HTERT RPE-1 (cell line): ENCODE results near the gene ARMH3.

Experiments
- in situ Hi-C: fragments of 300-500 bp; cut with MboI; formaldehyde crosslinking; loops from 4 replicates; pipeline ENCODE4 v1.14.3; 2020; ENCODE audit warnings: low sequenced_read_pairs

Gene ARMH3

GRCh38 chr10:101879456-101880231, 176.3 kb downstream of the ARMH3 start:
- in situ Hi-C loops: no loop called here

DNA sequence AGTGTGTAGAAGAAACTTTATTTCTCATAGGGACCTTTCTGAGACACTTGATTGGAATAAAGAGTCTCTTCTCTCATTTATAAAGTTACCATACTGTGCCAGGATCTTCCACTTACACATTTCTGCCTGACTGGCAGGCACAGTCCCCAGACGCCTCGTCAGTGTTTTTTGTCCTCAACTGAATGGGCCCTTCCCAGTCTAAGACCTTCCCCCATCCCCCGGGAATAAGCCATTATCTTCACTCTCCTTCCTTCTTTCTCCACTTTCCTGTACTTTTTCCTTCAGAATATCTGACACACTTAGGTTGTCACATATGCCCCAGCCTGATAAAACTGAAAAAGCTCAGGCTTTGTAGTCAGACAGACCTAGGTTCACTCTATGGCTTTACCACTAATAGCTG, 177.1 kb downstream of the ARMH3 start:
- in situ Hi-C loops: no loop called here

DNA sequence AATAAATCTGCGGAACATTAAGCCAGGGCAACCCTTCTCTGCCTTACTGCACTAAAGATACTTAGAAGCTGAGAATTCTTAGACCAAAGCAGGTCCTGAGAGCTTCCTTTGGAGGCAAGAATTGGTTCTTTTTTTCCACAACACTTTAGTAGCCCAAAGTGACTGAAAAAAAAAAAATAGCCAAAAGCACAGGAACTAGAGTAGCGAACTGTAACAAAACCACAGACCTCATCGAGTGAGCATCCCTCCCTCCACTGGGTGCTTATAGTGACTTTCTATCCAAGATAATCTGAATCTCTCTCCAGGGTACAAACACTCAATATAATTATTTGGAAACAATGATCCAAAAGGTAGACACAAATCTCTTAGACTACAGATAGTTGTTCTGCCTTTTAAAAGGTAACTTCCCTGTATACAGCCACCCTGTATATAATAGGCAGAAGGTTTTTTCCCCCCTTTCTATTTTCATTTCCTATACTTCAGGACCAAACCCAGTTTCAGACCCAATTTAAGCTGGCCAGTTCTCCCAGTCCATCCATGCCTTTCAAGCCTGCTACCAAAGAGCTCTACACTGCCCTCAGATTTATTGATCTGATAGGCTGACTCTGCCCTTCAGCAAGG, 180.8 kb downstream of the ARMH3 start:
- in situ Hi-C loops: no loop called here

GRCh38 chr10:101874252-101874651, 181.7 kb downstream of the ARMH3 start:
- in situ Hi-C loops: no loop called here

DNA sequence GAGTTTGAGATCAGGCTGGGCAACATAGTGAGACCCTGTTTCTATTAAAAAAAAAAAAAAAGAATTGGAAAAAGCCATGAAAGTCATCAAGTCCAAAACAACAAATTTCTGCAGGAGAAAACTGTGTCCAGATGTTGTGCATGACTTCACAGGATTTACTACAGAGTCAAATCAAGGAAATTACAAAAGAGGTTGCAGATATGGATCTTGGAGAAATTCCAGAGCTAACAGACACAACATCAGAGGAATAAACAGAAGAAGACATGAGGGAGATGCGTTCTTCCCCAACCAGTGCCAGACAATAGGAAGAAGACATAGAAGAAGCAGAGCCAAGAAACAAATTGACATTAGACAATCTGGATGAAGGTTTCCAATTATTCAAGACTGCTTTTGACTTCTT, 188.0 kb downstream of the ARMH3 start:
- in situ Hi-C loops: no loop called here

GRCh38 chr10:101859530-101859929, 196.4 kb downstream of the ARMH3 start:
- in situ Hi-C loops: no loop called here

DNA sequence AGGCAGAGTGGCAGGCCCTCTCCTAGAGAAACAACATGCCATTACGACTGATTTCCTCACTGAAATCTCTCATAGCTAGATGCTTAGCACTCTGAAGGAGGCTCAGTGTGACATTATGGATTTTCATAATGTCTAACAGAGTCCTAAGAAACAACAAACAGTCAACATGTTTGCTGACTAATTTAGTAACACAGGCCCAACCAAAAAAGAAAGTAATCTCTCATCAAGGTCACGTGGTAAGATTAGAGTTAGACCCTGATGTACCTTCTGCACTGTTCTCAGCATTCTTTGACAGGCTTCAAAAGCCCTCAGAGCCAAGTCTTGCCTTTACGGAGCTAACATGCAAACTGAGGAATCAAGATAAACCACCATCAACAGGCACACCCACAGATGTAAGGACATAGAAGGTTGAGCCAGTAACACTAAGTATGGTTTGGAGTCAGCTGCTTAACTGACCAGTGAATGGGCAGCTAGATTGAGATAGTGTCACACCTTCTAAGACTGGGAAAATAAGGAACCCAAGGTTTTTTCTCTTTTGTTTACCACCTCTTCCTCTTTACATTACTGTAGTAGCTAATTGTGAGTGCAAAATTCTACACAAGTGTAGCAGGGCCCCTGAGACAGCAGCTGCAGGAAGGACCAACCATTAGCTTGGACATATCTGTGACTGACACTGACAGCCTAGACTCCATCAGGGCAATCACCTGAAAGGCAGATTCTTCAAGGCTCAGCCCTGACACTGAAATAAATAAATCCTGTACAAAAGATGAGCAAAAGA, 197.1 kb downstream of the ARMH3 start:
- in situ Hi-C loops: no loop called here

- in situ Hi-C loops: no loop called here
Observed at GRCh38 chr10:101857802-101858476, 198.0 kb downstream of the ARMH3 start.

DNA sequence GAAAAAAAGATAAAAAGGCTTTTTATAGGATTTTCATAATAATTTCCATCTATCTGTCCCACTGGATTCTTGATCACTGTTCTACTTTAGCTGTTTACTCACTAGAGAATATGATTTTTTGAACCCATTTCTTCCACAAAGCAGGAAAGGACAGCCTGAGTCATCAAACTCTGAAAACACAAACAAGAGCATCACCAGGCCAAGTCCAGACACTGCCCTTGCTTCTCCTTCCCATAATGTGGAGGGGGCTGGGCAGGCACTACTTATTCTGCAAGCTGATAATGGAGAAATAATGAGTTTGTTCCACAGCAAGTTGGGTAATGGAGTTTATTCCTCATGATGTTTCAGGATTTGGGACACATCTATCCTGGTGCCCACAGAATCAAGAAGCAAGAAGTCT, 199.3 kb downstream of the ARMH3 start:
- in situ Hi-C loops: no loop called here

- in situ Hi-C loops: no loop called here
Observed at GRCh38 chr10:101851411-101852116, 204.4 kb downstream of the ARMH3 start.

- in situ Hi-C loops: no loop called here
Observed at GRCh38 chr10:101850749-101851148, 205.2 kb downstream of the ARMH3 start.

- in situ Hi-C loops: loop anchor here (25.0 kb wide), 1 partner anchor 163 kb away; no protein-coding TSS in a partner anchor
Observed at GRCh38 chr10:101848894-101849351, 207.1 kb downstream of the ARMH3 start.

DNA sequence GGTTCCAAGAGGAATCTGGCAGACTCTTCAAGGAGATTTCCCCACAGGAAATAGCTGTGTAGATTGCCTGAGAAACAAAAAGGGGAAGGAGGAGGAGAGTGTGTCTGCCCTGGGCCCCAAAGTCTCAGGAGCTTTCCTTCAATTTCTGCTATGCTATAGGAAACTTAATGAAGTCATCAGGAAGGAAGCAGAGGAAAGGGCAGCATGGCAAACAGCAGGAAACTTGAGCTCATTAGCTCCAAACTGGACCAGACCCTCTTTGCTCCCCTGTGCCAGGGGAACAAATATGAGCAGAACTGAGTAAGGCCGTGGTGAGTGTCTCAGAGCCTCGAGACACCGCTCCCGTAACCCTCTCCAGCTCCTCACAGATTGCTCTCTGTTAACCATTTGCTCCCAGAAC, 207.6 kb downstream of the ARMH3 start:
- in situ Hi-C loops: loop anchor here (25.0 kb wide), 1 partner anchor 164 kb away; no protein-coding TSS in a partner anchor

DNA sequence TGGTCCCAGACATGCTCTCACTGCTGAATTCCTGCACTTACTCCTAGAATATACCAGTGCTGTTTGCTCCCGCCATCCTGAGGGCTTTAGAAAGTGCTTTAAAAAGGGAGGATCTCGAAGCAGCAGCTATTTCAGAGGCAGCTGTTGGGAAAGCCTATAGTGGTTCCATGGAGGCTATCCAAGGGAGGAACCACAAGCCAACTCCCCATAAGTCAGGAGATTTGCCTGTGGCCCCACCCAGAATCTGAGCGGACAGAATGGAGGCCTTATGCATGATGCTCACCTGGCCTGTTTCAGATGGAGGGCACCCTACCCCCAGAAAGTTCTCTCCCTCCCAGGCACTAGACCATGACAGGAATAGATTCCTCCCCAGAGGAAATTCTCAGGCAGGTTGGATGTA, 210.1 kb downstream of the ARMH3 start:
- in situ Hi-C loops: loop anchor here (25.0 kb wide), 1 partner anchor 166 kb away; no protein-coding TSS in a partner anchor

GRCh38 chr10:101843032-101844021, 212.6 kb downstream of the ARMH3 start, which contains the start of gene KCNIP2:
KCNIP2 (minus strand) TSS chr10:101843800; CDS start chr10:101843568, 232 bp downstream.
- in situ Hi-C loops: loop anchor here (25.0 kb wide), 1 partner anchor 169 kb away; no protein-coding TSS in a partner anchor

- in situ Hi-C loops: loop anchor here (25.0 kb wide), 1 partner anchor 170 kb away; no protein-coding TSS in a partner anchor
Observed at GRCh38 chr10:101841826-101842225, 214.1 kb downstream of the ARMH3 start.

- in situ Hi-C loops: loop anchor here (25.0 kb wide), 1 partner anchor 171 kb away; no protein-coding TSS in a partner anchor
Observed at GRCh38 chr10:101840741-101841453, 215.1 kb downstream of the ARMH3 start.

GRCh38 chr10:101840102-101840684, 215.8 kb downstream of the ARMH3 start:
- in situ Hi-C loops: loop anchor here (25.0 kb wide), 1 partner anchor 172 kb away; no protein-coding TSS in a partner anchor
